Stimulated activated CD4-positive, alpha-beta T cell treated with anti-CD3 and anti-CD28 coated beads, TNF-alpha, amount 100 ng/mL, for 48 hours (primary cell): ENCODE results near the gene PCDHGA8.
"Not testable (repeated sequence)": the region's sequence is repeated elsewhere in the genome, so short reads cannot be mapped to it uniquely, and the experiment has no call there.

ENCODE experiments used
- DNase-seq, 3 donors: peaks; one replicate each; pipeline ENCODE4 v3.0.0-alpha.2; 2020; ENCODE audit warnings: low read depth in 3 of 3

The PCDHGA8 gene

DNA sequence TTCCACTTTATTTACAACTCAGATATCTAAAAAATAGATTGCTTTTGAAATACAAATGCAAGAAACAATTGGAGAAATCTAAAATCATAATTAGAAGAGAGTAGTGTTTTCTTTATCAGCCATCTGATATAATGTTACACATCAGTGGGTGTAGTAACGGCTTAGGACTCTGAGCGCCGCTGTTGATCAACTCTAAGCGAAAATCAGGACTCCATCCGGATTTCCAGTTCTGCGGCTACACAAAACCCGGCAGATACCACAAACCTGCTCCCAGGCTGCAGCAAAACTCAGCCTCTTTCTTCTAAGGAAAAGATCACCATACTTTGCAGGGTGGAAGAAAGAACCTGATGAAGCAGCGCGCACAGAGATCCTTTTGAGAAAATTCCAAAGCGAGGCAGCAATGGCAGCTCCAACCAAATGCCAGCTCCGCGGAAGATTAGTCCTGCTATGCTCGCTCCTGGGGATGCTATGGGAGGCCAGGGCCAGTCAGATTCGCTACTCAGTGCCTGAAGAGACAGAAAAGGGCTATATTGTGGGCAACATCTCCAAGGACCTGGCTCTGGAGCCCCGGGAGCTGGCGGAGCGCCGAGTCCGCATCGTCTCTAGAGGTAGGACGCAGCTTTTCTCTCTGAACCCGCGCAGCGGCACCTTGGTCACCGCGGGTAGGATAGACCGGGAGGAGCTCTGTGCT lies 10.3 kb downstream of the PCDHGA8 start, which contains the start of gene PCDHGA9:
PCDHGA9 (plus strand) TSS at position 226 of the 691 bp plus-strand sequence; CDS start at position 401, 175 bp downstream.
- no peak for DNase-seq

DNA sequence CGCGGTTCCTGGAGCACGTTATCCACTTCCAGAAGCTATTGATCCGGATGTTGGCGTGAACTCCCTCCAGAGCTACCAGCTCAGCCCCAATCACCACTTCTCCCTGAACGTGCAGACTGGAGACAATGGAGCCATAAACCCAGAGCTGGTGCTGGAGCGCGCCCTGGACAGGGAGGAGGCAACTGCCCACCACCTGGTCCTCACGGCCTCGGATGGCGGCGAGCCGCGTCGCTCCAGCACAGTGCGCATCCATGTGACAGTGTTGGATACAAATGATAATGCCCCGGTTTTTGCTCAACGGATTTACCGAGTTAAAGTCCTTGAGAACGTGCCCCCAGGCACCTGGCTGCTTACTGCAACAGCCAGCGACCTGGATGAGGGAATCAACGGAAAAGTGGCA lies 11.0 kb downstream of the PCDHGA8 start:
- DNase-seq: no peak

GRCh38 chr5:141407790-141408505 lies 15.5 kb downstream of the PCDHGA8 start, which contains the start of gene PCDHGB6:
Gene PCDHGB6 (plus strand): TSS chr5:141408021. CDS start chr5:141408203, 182 bp downstream.
- DNase-seq: not testable (repeated sequence)

DNA sequence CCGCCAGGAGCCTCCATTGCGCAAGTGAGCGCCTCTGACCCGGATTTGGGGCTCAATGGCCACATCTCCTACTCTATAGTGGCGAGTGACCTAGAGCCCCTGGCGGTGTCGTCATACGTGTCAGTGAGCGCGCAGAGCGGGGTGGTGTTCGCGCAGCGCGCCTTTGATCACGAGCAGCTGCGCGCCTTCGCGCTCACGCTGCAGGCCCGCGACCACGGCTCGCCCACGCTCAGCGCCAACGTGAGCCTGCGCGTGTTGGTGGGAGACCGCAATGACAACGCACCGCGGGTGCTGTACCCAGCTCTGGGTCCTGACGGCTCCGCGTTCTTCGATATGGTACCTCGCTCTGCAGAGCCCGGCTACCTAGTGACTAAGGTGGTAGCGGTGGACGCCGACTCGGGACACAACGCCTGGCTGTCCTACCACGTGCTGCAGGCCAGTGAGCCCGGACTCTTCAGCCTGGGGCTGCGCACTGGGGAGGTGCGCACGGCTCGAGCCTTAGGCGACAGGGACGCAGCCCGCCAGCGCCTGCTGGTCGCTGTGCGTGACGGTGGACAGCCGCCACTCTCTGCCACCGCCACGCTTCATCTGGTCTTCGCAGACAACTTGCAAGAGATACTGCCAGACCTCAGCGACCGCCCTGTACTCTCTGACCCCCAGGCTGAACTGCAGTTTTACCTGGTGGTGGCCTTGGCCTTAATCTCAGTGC lies 17.3 kb downstream of the PCDHGA8 start:
- DNase-seq: no peak

GRCh38 chr5:141411575-141411974 lies 19.1 kb downstream of the PCDHGA8 start:
- no peak for DNase-seq

- peak in 1 of 3 donors; percentile 22 for DNase-seq
These were observed 20.6 kb downstream of the PCDHGA8 start, which contains the start of gene PCDHGA10 for GRCh38 chr5:141412854-141413539. Gene PCDHGA10 (plus strand): TSS chr5:141412987. CDS start chr5:141413176, 189 bp downstream.

DNA sequence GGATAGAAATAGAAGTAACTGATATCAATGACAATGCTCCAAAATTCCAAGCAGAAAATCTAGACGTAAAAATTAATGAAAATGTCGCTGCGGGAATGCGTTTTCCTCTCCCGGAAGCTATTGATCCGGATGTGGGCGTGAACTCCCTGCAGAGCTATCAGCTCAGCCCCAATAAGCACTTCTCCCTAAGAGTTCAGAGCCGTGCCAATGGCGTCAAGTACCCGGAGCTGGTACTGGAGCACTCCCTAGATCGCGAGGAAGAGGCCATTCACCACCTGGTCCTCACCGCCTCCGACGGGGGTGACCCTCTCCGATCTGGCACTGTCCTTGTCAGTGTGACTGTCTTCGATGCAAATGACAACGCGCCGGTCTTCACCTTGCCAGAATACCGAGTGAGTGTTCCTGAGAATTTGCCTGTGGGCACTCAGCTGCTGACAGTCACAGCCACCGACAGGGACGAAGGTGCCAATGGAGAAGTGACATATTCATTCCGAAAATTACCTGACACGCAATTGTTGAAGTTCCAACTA lies 21.2 kb downstream of the PCDHGA8 start:
- DNase-seq: no peak

GRCh38 chr5:141414548-141415274 lies 22.3 kb downstream of the PCDHGA8 start:
- DNase-seq: not testable (repeated sequence)

DNA sequence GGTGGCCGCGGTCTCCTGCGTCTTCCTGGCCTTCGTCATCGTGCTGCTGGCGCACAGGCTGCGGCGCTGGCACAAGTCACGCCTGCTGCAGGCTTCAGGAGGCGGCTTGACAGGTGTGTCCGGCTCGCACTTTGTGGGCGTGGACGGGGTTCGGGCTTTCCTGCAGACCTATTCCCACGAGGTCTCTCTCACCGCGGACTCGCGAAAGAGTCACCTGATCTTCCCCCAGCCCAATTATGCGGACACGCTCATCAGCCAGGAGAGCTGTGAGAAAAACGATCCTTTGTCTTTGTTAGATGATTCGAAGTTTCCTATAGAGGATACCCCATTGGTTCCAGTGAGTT lies 22.8 kb downstream of the PCDHGA8 start:
- not testable (repeated sequence) for DNase-seq

DNA sequence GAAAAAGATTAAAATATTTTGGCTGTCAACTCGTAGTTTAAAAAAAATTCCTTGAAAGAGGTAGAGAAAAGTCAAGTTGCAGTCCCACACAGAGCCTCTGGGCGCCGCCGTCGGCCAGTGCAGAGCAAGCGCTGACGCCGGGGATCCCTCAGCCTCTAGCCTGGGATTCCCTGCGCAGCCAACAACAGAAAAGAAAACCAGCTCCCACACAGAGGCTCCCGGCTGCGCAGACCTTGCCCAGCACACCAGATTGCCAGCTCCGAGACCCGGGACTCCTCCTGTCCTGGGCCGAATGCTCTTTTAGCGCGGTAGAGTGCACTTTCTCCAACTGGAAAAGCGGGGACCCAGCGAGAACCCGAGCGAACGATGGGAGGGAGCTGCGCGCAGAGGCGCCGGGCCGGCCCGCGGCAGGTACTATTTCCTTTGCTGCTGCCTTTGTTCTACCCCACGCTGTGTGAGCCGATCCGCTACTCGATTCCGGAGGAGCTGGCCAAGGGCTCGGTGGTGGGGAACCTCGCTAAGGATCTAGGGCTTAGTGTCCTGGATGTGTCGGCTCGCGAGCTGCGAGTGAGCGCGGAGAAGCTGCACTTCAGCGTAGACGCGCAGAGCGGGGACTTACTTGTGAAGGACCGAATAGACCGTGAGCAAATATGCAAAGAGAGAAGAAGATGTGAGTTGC lies 25.2 kb downstream of the PCDHGA8 start, which contains the start of gene PCDHGB7:
PCDHGB7 (plus strand) TSS at position 184 of the 679 bp plus-strand sequence; CDS start at position 367, 183 bp downstream.
- peak in 2 of 3 donors; percentile 19 to 50 for DNase-seq

GRCh38 chr5:141419074-141419880 lies 26.8 kb downstream of the PCDHGA8 start:
- no peak for DNase-seq

DNA sequence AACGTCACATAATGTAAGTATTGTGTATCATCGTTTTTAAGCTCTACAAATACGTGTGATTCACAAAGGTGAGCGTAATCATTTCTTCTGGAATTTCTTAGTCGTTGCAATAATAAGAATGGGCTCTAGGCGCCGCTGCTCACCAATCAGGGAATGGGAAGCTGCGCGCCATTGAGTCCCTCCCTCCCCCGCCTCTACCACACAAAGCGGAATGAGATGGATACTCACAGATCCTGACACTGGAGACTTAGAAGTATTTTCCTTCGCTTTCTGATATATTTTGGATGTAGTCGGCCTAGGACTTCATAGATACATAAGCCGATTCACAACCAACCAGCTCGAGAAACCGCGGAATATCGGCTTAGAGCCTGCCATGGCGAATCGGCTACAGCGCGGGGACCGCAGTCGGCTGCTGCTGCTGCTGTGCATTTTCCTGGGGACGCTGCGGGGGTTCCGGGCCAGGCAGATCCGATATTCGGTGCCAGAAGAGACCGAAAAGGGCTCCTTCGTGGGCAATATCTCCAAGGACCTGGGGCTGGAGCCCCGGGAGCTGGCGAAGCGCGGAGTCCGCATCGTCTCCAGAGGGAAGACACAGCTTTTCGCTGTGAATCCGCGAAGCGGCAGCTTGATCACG lies 28.5 kb downstream of the PCDHGA8 start, which contains the start of gene PCDHGA11:
PCDHGA11 (plus strand) TSS at position 197 of the 634 bp plus-strand sequence; CDS start at position 374, 177 bp downstream.
- DNase-seq: peak in 1 of 3 donors; percentile 24

- DNase-seq: no peak
These were observed 29.0 kb downstream of the PCDHGA8 start for GRCh38 chr5:141421489-141421855.

DNA sequence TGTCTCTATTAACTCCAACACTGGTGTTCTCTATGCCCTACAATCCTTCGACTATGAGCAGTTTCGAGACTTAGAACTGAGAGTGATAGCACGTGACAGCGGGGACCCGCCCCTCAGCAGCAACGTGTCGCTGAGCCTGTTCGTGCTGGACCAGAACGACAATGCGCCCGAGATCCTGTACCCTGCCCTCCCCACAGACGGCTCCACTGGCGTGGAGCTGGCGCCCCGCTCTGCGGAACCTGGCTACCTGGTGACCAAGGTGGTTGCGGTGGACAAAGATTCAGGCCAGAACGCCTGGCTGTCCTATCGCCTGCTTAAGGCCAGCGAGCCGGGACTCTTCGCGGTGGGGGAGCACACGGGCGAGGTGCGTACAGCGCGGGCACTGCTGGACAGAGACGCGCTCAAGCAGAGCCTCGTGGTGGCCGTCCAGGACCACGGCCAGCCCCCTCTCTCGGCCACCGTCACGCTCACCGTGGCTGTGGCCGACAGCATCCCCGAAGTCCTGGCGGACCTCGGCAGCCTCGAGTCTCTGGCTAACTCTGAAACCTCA lies 30.4 kb downstream of the PCDHGA8 start:
- no peak for DNase-seq

DNA sequence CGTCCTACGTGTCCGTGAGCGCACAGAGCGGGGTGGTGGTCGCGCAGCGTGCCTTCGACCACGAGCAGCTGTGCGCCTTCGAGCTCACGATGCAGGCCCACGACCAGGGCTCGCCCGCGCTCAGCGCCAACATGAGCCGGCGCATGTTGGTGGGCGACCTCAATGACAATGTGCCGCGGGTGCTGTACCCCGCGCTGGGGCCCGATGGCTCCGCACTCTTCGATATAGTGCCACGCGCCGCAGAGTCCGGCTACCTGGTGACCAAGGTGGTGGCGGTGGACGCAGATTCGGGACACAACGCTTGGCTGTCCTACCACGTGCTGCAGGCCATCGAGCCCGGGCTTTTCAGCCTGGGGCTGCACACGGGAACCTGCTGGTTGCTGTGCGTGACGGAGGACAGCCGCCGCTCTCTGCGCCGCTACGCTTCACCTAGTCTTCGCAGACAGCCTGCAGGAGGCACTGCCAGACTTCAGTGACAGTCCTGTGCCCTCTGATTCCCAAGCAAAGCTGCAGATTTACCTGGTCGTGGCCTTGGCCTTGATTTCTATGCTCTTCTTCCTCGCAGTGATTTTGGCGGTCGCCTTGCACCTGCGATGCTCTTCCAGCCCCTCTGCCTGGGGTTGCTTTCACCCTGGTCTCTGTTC lies 35.5 kb downstream of the PCDHGA8 start:
- no peak for DNase-seq

- no peak for DNase-seq
These were observed 38.1 kb downstream of the PCDHGA8 start, which contains the start of gene PCDHGA12 for GRCh38 chr5:141430332-141431113. Gene PCDHGA12 (plus strand): TSS chr5:141430507. CDS start chr5:141430760, 253 bp downstream.

DNA sequence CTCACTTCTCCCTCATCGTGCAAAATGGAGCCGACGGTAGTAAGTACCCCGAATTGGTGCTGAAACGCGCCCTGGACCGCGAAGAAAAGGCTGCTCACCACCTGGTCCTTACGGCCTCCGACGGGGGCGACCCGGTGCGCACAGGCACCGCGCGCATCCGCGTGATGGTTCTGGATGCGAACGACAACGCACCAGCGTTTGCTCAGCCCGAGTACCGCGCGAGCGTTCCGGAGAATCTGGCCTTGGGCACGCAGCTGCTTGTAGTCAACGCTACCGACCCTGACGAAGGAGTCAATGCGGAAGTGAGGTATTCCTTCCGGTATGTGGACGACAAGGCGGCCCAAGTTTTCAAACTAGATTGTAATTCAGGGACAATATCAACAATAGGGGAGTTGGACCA lies 38.9 kb downstream of the PCDHGA8 start:
- DNase-seq: no peak
